Endothelial cell of umbilical vein (primary cell): Measurements from ENCODE around the gene ADAMTSL2. TPM values are rescaled to one million over a fixed set of nuclear protein-coding genes. Genes with fewer than 3 reads are reported as not detected.

Experiments
- BruUV-seq: library from RNA; stranded (reverse); fragments of 400-500 nt; replicated peaks from 2 replicates; lab custom pipeline; 2021; lab: Mats Ljungman, UMichigan
- CTCF ChIA-PET: fragments of 300-600, 350-600 bp; sonication (Branson Sonifier 250); formaldehyde crosslinking; loops from one replicate; lab custom pipeline; 2021; ENCODE audit warnings: antibody characterized with exemption, inconsistent platforms; lab: Charles Lee
- POLR2A ChIA-PET: fragments of 300-600, 350-600 bp; sonication (Branson Sonifier 250); formaldehyde crosslinking; loops from one replicate; lab custom pipeline; 2021; ENCODE audit warnings: antibody characterized with exemption, inconsistent platforms; lab: Charles Lee
- DNase-seq: peaks from one replicate; pipeline ENCODE4 v3.0.0-alpha.2; 2011; ENCODE audit warnings: low read depth, low spot score
- FAIRE-seq: peaks from 2 replicates; lab custom pipeline; 2011; peaks lifted over from hg19 to GRCh38; lab: Jason Lieb, UNC
- H2AFZ ChIP-seq: 2 replicates; pipeline ENCODE4 v1.6.0; 2012; ENCODE audit warnings: low read depth, low read length, control low read depth, inconsistent platforms
- H3K27ac ChIP-seq: 2 replicates; pipeline ENCODE4 v1.5.1; 2011; ENCODE audit warnings: low read depth, mild to moderate bottlenecking, control low read depth, low read length, moderate library complexity; ENCODE audit not compliant: insufficient read depth
- H3K27me3 ChIP-seq, 2 experiments: 2 replicates each; pipeline versions ENCODE4 v1.6.0 to v1.6.1; 2011; ENCODE audit warnings: low read length in 2 of 2, mixed read lengths in 1 of 2; ENCODE audit not compliant: control insufficient read depth in 2 of 2, insufficient read depth in 2 of 2
- H3K36me3 ChIP-seq, 2 experiments: 2 replicates in 1 of 2; 3 replicates in 1 of 2; pipeline ENCODE4 v1.5.1; 2011; ENCODE audit warnings: low read length in 2 of 2, mild to moderate bottlenecking in 1 of 2, moderate library complexity in 1 of 2; ENCODE audit not compliant: control insufficient read depth in 2 of 2, insufficient read depth in 2 of 2; ENCODE audit errors: extremely low read depth in 1 of 2
- H3K4me1 ChIP-seq: 3 replicates; pipeline ENCODE4 v1.5.1; 2011; ENCODE audit warnings: mild to moderate bottlenecking, low read length; ENCODE audit not compliant: control insufficient read depth, insufficient read depth; ENCODE audit errors: extremely low read depth
- H3K4me2 ChIP-seq: 2 replicates; pipeline ENCODE4 v1.6.1; 2011; ENCODE audit warnings: low read length, control low read depth, mixed read lengths; ENCODE audit not compliant: insufficient read depth
- H3K4me3 ChIP-seq, 3 experiments: fragments of 200-600 bp in 1 of 3; sonication (generic), shearing (Covaris generic) in 1 of 3; replicated peaks in 1 of 3; 2 replicates each; pipeline ENCODE4 v1.5.1; 2011 to 2016; ENCODE audit warnings: control low read depth in 3 of 3, low read length in 3 of 3, mild to moderate bottlenecking in 2 of 3, inconsistent platforms in 1 of 3, low read depth in 1 of 3, moderate library complexity in 1 of 3; ENCODE audit not compliant: insufficient read depth in 1 of 3
- H3K79me2 ChIP-seq: 2 replicates; pipeline ENCODE4 v1.6.0; 2012; ENCODE audit warnings: low read length, inconsistent platforms; ENCODE audit not compliant: control insufficient read depth, insufficient read depth
- H3K9ac ChIP-seq: replicated peaks from 2 replicates; pipeline ENCODE3; 2011; ENCODE audit warnings: low read length, control low read depth; ENCODE audit not compliant: insufficient read depth; ENCODE audit errors: extremely low read depth
- H3K9me1 ChIP-seq: replicated peaks from 3 replicates; pipeline ENCODE4 v1.6.0; 2011; ENCODE audit warnings: mild to moderate bottlenecking, low read length; ENCODE audit not compliant: control insufficient read depth, insufficient read depth; ENCODE audit errors: extremely low read depth
- H3K9me3 ChIP-seq: replicated peaks from 2 replicates; pipeline ENCODE4 v1.5.1; 2012; ENCODE audit warnings: low read length, inconsistent platforms; ENCODE audit not compliant: control insufficient read depth, insufficient read depth
- H4K20me1 ChIP-seq: replicated peaks from 2 replicates; pipeline ENCODE3; 2011; ENCODE audit warnings: mild to moderate bottlenecking, low read length; ENCODE audit not compliant: control insufficient read depth, insufficient read depth; ENCODE audit errors: extremely low read depth
- CTCF ChIP-seq, 2 donors: IDR thresholded peaks; 1 replicate in 1 of 2; 2 replicates in 1 of 2; pipeline ENCODE4 v1.5.1; 2011; ENCODE audit warnings: low read length in 2 of 2, mild to moderate bottlenecking in 2 of 2, moderate library complexity in 2 of 2, control low read depth in 1 of 2, inconsistent platforms in 1 of 2, low read depth in 1 of 2; ENCODE audit not compliant: insufficient read depth in 1 of 2; ENCODE audit errors: extremely low read depth in 1 of 2
- EZH2 ChIP-seq: IDR thresholded peaks from 2 replicates; pipeline ENCODE4 v1.6.1; 2012; ENCODE audit warnings: borderline replicate concordance, low read depth, mild to moderate bottlenecking, moderate library complexity, low read length, inconsistent platforms; ENCODE audit not compliant: severe bottlenecking
- FOS ChIP-seq: IDR thresholded peaks from 2 replicates; pipeline ENCODE4 v1.6.1; 2011; ENCODE audit warnings: mild to moderate bottlenecking, low read length, moderate library complexity, borderline replicate concordance; ENCODE audit not compliant: insufficient read depth
- GATA2 ChIP-seq: IDR thresholded peaks from 2 replicates; pipeline ENCODE4 v1.7.0; 2011; ENCODE audit warnings: low read depth, mild to moderate bottlenecking, moderate library complexity, mixed read lengths, low read length; ENCODE audit not compliant: insufficient read length, insufficient read depth
- JUN ChIP-seq: IDR thresholded peaks from 2 replicates; pipeline ENCODE4 v1.6.1; 2011; ENCODE audit warnings: borderline replicate concordance, low read depth; ENCODE audit not compliant: insufficient read length, insufficient read depth
- MAX ChIP-seq: IDR thresholded peaks from 2 replicates; pipeline ENCODE4 v1.6.1; 2011; ENCODE audit not compliant: insufficient read depth, insufficient read length
- MYC ChIP-seq: IDR thresholded peaks from one replicate; pipeline ENCODE4 v1.6.1; 2011; ENCODE audit warnings: mild to moderate bottlenecking, low read depth, low read length
- POLR2A ChIP-seq: IDR thresholded peaks from 2 replicates; pipeline ENCODE4 v1.6.1; 2012; ENCODE audit warnings: low read depth, mild to moderate bottlenecking, control low read depth, low read length
- POLR2AphosphoS5 ChIP-seq: IDR thresholded peaks from 2 replicates; pipeline ENCODE4 v1.6.1; 2012; ENCODE audit warnings: low read depth, mild to moderate bottlenecking, control low read depth, low read length, moderate library complexity; ENCODE audit not compliant: insufficient read depth
- dilution Hi-C: fragments of 300-500 bp; cut with MboI; formaldehyde crosslinking; loops from one replicate; pipeline ENCODE4 v1.15.0; 2019; ENCODE audit warnings: low sequenced_read_pairs; ENCODE audit not compliant: extremely low pct_ligation_motif_present
- intact Hi-C: fragments of 100-400 bp; cut with micrococcal nuclease; formaldehyde crosslinking; loops from one replicate; pipeline ENCODE4 v1.10.0; 2022
- polyA plus RNA-seq, 4 experiments: library from polyadenylated mRNA; depleted of rRNA in 3 of 4; stranded (reverse) in 3 of 4; unstranded in 1 of 4; fragments of >200 nt; gene quantifications; 2 replicates each; pipeline versions ENCODE4 v1.2.1 to v1.2.3, GENCODE V29; 2011 to 2012; ENCODE audit warnings: missing spikeins in 1 of 4
- total RNA-seq: library from RNA; stranded (reverse); gene quantifications from 2 replicates; pipeline ENCODE4 v1.2.3, GENCODE V29; 2021

The ADAMTSL2 gene
- total and polyA plus RNA-seq, 2 donors (not counting 3 experiments of a cell fraction or from before 2014, with no cell fraction given): not detected

- Histone ChIP-seq H3K4me2 (no peak overlapping the region), H3K4me3 (no peak overlapping the region), H3K27ac (no peak overlapping the region), H4K20me1 (no peaks in the 10 kb centered on the region), H3K27me3 (peaks cover 0 to 3% of the 10 kb centered on the region in 2 experiments), H3K79me2 (no peaks in the 10 kb centered on the region), H3K9me1 (no peaks in the 10 kb centered on the region), H3K4me1 (no peaks in the 10 kb centered on the region), H3K36me3 (no peaks in the 10 kb centered on the region), H2AFZ (no peak overlapping the region), H3K9me3 (no peaks in the 10 kb centered on the region), H3K9ac (no peak overlapping the region)
- dilution Hi-C loops (no loop called here), intact Hi-C loops (no loop called here)
- POLR2A ChIA-PET: no interaction called here
- no TSS peak for BruUV-seq
- CTCF ChIA-PET: no interaction called here
- DNase-seq (no peak), FAIRE-seq (no peak)
- TF ChIP-seq POLR2AphosphoS5 (no peak), GATA2 (no peak), MAX (no peak), MYC (no peak), EZH2 (no peak), FOS (no peak), POLR2A (no peak), CTCF (IDR thresholded peaks at IDR 0.05; ENCODE audit: extremely low read depth in 1 of 2, insufficient read depth in 1 of 2, low read depth in 1 of 2, low read length in 2 of 2) (no peak), JUN (no peak)
Observed at GRCh38 chr9:133607381-133607780, 72.9 kb downstream of the ADAMTSL2 start.
